Trophoblast cell (in vitro differentiated cells and primary cell): Measurements from ENCODE around the gene PCK1.
A peak's percentile ranks its signal among the peaks of the same experiment; 100 is the strongest.

Experiments
- DNase-seq, 2 donors: peaks; one replicate each; pipeline ENCODE4 v3.0.0-alpha.2; 2016
- H2AFZ ChIP-seq: 2 replicates; pipeline ENCODE4 v1.6.1; 2013; ENCODE audit warnings: low read length, moderate library complexity, mild to moderate bottlenecking; ENCODE audit not compliant: insufficient read depth, poor library complexity
- H2AK5ac ChIP-seq: 2 replicates; pipeline ENCODE4 v1.6.1; 2013; ENCODE audit warnings: mild to moderate bottlenecking, low read length
- H2BK120ac ChIP-seq: 2 replicates; pipeline ENCODE4 v1.6.1; 2013; ENCODE audit warnings: low read length, mild to moderate bottlenecking, moderate library complexity; ENCODE audit not compliant: insufficient read depth, poor library complexity
- H2BK12ac ChIP-seq: 2 replicates; pipeline ENCODE4 v1.6.1; 2013; ENCODE audit warnings: mild to moderate bottlenecking, low read length, moderate library complexity
- H2BK5ac ChIP-seq: 2 replicates; pipeline ENCODE4 v1.6.1; 2013; ENCODE audit warnings: low read length, low read depth, moderate library complexity, mild to moderate bottlenecking; ENCODE audit not compliant: poor library complexity
- H3K14ac ChIP-seq: 2 replicates; pipeline ENCODE4 v1.6.1; 2013; ENCODE audit warnings: mild to moderate bottlenecking, low read length
- H3K18ac ChIP-seq: 2 replicates; pipeline ENCODE4 v1.6.1; 2013; ENCODE audit warnings: mild to moderate bottlenecking, low read length
- H3K23ac ChIP-seq: 2 replicates; pipeline ENCODE4 v1.6.1; 2013; ENCODE audit warnings: low read length
- H3K27ac ChIP-seq: 2 replicates; pipeline ENCODE4 v1.5.1; 2013; ENCODE audit warnings: low read depth, mild to moderate bottlenecking, inconsistent platforms, low read length, moderate library complexity
- H3K27me3 ChIP-seq: 2 replicates; pipeline ENCODE4 v1.6.1; 2013; ENCODE audit warnings: inconsistent platforms, mild to moderate bottlenecking, low read length, moderate library complexity; ENCODE audit not compliant: insufficient read depth
- H3K36me3 ChIP-seq, 2 experiments: 1 replicate in 1 of 2; 2 replicates in 1 of 2; pipeline ENCODE4 v1.6.1; 2013; ENCODE audit warnings: low read length in 2 of 2, mild to moderate bottlenecking in 2 of 2, moderate library complexity in 1 of 2; ENCODE audit not compliant: insufficient read depth in 2 of 2, control insufficient read depth in 1 of 2
- H3K4ac ChIP-seq: 2 replicates; pipeline ENCODE4 v1.6.1; 2013; ENCODE audit warnings: low read depth, mild to moderate bottlenecking, low read length, moderate library complexity
- H3K4me1 ChIP-seq, 2 experiments: 1 replicate in 1 of 2; 2 replicates in 1 of 2; pipeline ENCODE4 v1.6.1; 2013; ENCODE audit warnings: low read length in 2 of 2, mild to moderate bottlenecking in 2 of 2, moderate library complexity in 1 of 2; ENCODE audit not compliant: insufficient read depth in 2 of 2, control insufficient read depth in 1 of 2
- H3K4me2 ChIP-seq: 2 replicates; pipeline ENCODE4 v1.6.1; 2013; ENCODE audit warnings: inconsistent platforms, mild to moderate bottlenecking, low read length, moderate library complexity
- H3K4me3 ChIP-seq: 2 replicates; pipeline ENCODE4 v1.5.1; 2013; ENCODE audit warnings: mild to moderate bottlenecking, low read depth, low read length, inconsistent platforms
- H3K79me1 ChIP-seq: one replicate; pipeline ENCODE4 v1.6.1; 2013; ENCODE audit warnings: low read length
- H3K79me2 ChIP-seq: 2 replicates; pipeline ENCODE4 v1.6.1; 2013; ENCODE audit warnings: low read length, mild to moderate bottlenecking; ENCODE audit not compliant: control insufficient read depth, insufficient read depth, poor library complexity
- H3K9ac ChIP-seq: 2 replicates; pipeline ENCODE4 v1.6.1; 2013; ENCODE audit warnings: mild to moderate bottlenecking, low read length
- H3K9me3 ChIP-seq: 2 replicates; pipeline ENCODE4 v1.6.1; 2013; ENCODE audit warnings: low read depth, mild to moderate bottlenecking, control low read depth, inconsistent platforms, low read length; ENCODE audit not compliant: insufficient read depth
- H4K12ac ChIP-seq: 2 replicates; pipeline ENCODE4 v1.6.1; 2013; ENCODE audit warnings: low read depth, mild to moderate bottlenecking, low read length, moderate library complexity
- H4K8ac ChIP-seq: 2 replicates; pipeline ENCODE4 v1.6.1; 2013; ENCODE audit warnings: low read depth, mild to moderate bottlenecking, low read length, moderate library complexity
- H4K91ac ChIP-seq: one replicate; pipeline ENCODE4 v1.6.1; 2013; ENCODE audit warnings: low read depth, mild to moderate bottlenecking, low read length, moderate library complexity
- WGBS: extraction: QIAGEN DNeasy Blood & Tissue Kit; methylation state at CpG from one replicate; pipeline ENCODE4 v1.1.7; 2013; ENCODE audit warnings: missing lambda C conversion rate; ENCODE audit not compliant: insufficient read length, insufficient coverage; ENCODE audit errors: extremely low coverage; 5-methylcytosine and 5-hydroxymethylcytosine counted together

PCK1 gene

GRCh38 chr20:57578476-57579165, 17.7 kb downstream of the PCK1 start:
- Histone ChIP-seq H4K91ac (no peak overlapping the region), H2BK120ac (no peak overlapping the region), H3K27me3 (no peaks in the 10 kb centered on the region), H3K4me1 (no peaks in the 10 kb centered on the region), H4K12ac (no peak overlapping the region), H2AFZ (no peak overlapping the region), H2BK12ac (no peak overlapping the region), H3K27ac (no peak overlapping the region), H2AK5ac (no peak overlapping the region), H4K8ac (no peak overlapping the region), H3K36me3 (no peaks in the 10 kb centered on the region), H2BK5ac (no peak overlapping the region), H3K79me2 (no peaks in the 10 kb centered on the region), H3K79me1 (no peaks in the 10 kb centered on the region), H3K4ac (no peak overlapping the region), H3K4me2 (no peak overlapping the region), H3K4me3 (no peak overlapping the region), H3K14ac (no peak overlapping the region), H3K18ac (no peak overlapping the region), H3K9ac (no peak overlapping the region), H3K9me3 (peaks cover 3% of the 10 kb centered on the region), H3K23ac (no peak overlapping the region)
- no peak for DNase-seq
- no CpG with 5 or more reads among the region's 10 CpGs for WGBS

DNA sequence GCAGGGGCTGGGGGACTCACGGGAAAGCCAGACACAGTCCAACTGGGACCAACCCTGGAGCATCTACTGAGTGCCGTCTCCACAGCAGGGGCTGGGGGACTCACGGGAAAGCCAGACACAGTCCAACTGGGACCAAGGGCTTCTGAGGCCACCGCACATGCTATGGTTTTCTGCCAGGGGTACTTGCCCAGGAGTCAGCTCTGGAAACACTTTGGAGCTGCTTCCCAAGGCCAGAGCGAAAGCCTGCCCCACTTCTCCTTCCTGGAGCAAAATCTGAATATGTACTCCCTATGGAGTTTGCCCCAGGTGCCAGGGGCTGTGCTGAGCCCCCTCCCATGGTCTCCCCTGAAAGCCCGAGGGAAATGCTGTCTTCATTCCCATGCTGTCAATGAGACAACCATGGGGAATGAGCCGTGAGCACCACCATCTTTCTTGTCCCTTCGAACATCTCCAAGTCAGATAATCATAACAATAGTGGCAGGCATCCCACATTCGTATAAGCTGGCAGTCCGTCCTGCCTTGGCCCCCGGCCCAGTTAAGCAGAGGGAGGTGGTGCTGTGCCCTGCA, 18.5 kb downstream of the PCK1 start:
- Histone ChIP-seq H3K36me3 (no peaks in the 10 kb centered on the region), H4K12ac (no peak overlapping the region), H3K27ac (no peak overlapping the region), H3K79me2 (no peaks in the 10 kb centered on the region), H3K4ac (no peak overlapping the region), H2BK12ac (no peak overlapping the region), H3K9ac (no peak overlapping the region), H2AFZ (no peak overlapping the region), H3K14ac (no peak overlapping the region), H2AK5ac (no peak overlapping the region), H4K91ac (no peak overlapping the region), H3K23ac (no peak overlapping the region), H2BK120ac (no peak overlapping the region), H2BK5ac (no peak overlapping the region), H4K8ac (no peak overlapping the region), H3K4me2 (no peak overlapping the region), H3K27me3 (no peaks in the 10 kb centered on the region), H3K4me3 (no peak overlapping the region), H3K4me1 (no peaks in the 10 kb centered on the region), H3K79me1 (no peaks in the 10 kb centered on the region), H3K18ac (no peak overlapping the region), H3K9me3 (peaks cover 3% of the 10 kb centered on the region)
- no peak for DNase-seq
- no CpG with 5 or more reads among the region's 11 CpGs for WGBS

DNA sequence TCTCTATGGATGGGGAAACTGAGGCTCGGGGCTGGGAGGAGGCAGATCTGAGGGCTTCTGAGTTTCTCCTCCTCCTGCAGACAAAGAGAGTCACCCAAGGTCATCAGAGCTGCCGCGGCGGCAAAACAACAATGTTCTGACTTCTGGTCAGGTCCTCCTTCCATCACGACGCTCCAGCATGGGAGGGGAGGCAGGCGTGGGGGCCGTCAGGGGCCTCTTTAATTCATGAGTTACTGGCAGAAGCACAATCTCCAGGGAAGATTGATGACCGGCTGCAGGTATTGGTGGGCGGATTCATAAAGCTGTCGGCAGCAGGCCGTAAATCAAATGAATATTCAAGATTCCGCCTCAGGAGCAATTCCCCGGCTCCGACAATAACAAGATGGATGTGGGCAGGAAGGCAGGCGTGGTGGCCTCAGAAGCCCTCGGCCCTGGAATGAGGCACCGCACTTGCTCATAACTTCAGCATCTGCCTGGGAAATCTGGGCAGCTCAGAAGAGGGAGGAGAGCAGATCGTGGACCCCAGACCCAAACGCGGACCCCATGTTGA, 19.1 kb downstream of the PCK1 start:
- Histone ChIP-seq H3K23ac (no peak overlapping the region), H3K27ac (no peak overlapping the region), H3K36me3 (no peaks in the 10 kb centered on the region), H3K9ac (no peak overlapping the region), H4K8ac (no peak overlapping the region), H4K91ac (no peak overlapping the region), H2BK120ac (no peak overlapping the region), H3K4ac (no peak overlapping the region), H3K79me1 (no peaks in the 10 kb centered on the region), H2AK5ac (no peak overlapping the region), H3K79me2 (no peaks in the 10 kb centered on the region), H3K9me3 (peaks cover 3% of the 10 kb centered on the region), H2AFZ (no peak overlapping the region), H2BK12ac (no peak overlapping the region), H3K27me3 (no peaks in the 10 kb centered on the region), H3K4me1 (no peaks in the 10 kb centered on the region), H3K4me3 (no peak overlapping the region), H3K4me2 (no peak overlapping the region), H4K12ac (no peak overlapping the region), H3K18ac (no peak overlapping the region), H2BK5ac (no peak overlapping the region), H3K14ac (no peak overlapping the region)
- no CpG with 5 or more reads among the region's 21 CpGs for WGBS
- peak; percentile 51 to 52 for DNase-seq

GRCh38 chr20:57580478-57581201, 19.7 kb downstream of the PCK1 start:
- H3K4ac ChIP-seq, result no peak overlapping the region
- no peak overlapping the region for H3K18ac ChIP-seq
- no peak overlapping the region for H4K91ac ChIP-seq
- peaks cover 3% of the 10 kb centered on the region for H3K9me3 ChIP-seq
- H3K27ac ChIP-seq, result no peak overlapping the region
- no peak overlapping the region for H3K14ac ChIP-seq
- no peak overlapping the region for H4K8ac ChIP-seq
- no peaks in the 10 kb centered on the region for H3K79me2 ChIP-seq
- H3K36me3 ChIP-seq, result no peaks in the 10 kb centered on the region
- no peak overlapping the region for H2AK5ac ChIP-seq
- no CpG with 5 or more reads among the region's 13 CpGs for WGBS
- DNase-seq, result peak in 1 of 2 donors; percentile 9
- H4K12ac ChIP-seq, result no peak overlapping the region
- H3K4me3 ChIP-seq, result no peak overlapping the region
- H2BK12ac ChIP-seq, result no peak overlapping the region
- H2BK120ac ChIP-seq, result no peak overlapping the region
- no peak overlapping the region for H3K9ac ChIP-seq
- H2AFZ ChIP-seq, result no peak overlapping the region
- H3K4me2 ChIP-seq, result no peak overlapping the region
- H3K27me3 ChIP-seq, result no peaks in the 10 kb centered on the region
- H3K79me1 ChIP-seq, result no peaks in the 10 kb centered on the region
- H3K4me1 ChIP-seq, result no peaks in the 10 kb centered on the region
- H3K23ac ChIP-seq, result no peak overlapping the region
- no peak overlapping the region for H2BK5ac ChIP-seq
